WERI-Rb-1 (cell line): Measurements from ENCODE around the gene RNU5D-1.

Experiments
- DNase-seq: peaks from one replicate; pipeline ENCODE4 v3.0.0-alpha.2; 2020
- H3K27ac ChIP-seq: fragments of 250-450 bp; sonication (Bioruptor Pico); 2 replicates; pipeline ENCODE4 v1.5.1; 2020; ENCODE audit warnings: mild to moderate bottlenecking, moderate library complexity
- H3K27me3 ChIP-seq: fragments of 250-450 bp; sonication (Bioruptor Pico); 2 replicates; pipeline ENCODE4 v1.5.1; 2021; ENCODE audit warnings: mild to moderate bottlenecking, low read depth, moderate library complexity; ENCODE audit not compliant: insufficient read depth, severe bottlenecking
- H3K36me3 ChIP-seq: fragments of 250-450 bp; sonication (Bioruptor Pico); 2 replicates; pipeline ENCODE4 v1.5.1; 2020; ENCODE audit warnings: mild to moderate bottlenecking, moderate library complexity
- H3K4me3 ChIP-seq: 2 replicates; pipeline ENCODE4 v1.5.1; 2011; ENCODE audit warnings: low read depth, mild to moderate bottlenecking, control low read depth, low read length
- H3K9me3 ChIP-seq: fragments of 250-450 bp; sonication (Bioruptor Pico); 2 replicates; pipeline ENCODE4 v1.5.1; 2021; ENCODE audit warnings: mild to moderate bottlenecking, moderate library complexity; ENCODE audit not compliant: severe bottlenecking
- TF ChIP-seq, protein P1 (sequence below): IDR thresholded peaks from 2 replicates; pipeline ENCODE4 v1.5.1; 2011; ENCODE audit warnings: low read depth, mild to moderate bottlenecking, control low read depth, inconsistent platforms, low read length

RNU5D-1 gene

GRCh38 chr1:44718091-44718490, 12.9 kb downstream of the RNU5D-1 start:
- Histone ChIP-seq H3K9me3 (no peaks in the 10 kb centered on the region), H3K36me3 (no peaks in the 10 kb centered on the region), H3K27me3 (no peaks in the 10 kb centered on the region), H3K4me3 (no peak overlapping the region), H3K27ac (no peak overlapping the region)
- no peak for DNase-seq
- TF ChIP-seq, protein P1, sequence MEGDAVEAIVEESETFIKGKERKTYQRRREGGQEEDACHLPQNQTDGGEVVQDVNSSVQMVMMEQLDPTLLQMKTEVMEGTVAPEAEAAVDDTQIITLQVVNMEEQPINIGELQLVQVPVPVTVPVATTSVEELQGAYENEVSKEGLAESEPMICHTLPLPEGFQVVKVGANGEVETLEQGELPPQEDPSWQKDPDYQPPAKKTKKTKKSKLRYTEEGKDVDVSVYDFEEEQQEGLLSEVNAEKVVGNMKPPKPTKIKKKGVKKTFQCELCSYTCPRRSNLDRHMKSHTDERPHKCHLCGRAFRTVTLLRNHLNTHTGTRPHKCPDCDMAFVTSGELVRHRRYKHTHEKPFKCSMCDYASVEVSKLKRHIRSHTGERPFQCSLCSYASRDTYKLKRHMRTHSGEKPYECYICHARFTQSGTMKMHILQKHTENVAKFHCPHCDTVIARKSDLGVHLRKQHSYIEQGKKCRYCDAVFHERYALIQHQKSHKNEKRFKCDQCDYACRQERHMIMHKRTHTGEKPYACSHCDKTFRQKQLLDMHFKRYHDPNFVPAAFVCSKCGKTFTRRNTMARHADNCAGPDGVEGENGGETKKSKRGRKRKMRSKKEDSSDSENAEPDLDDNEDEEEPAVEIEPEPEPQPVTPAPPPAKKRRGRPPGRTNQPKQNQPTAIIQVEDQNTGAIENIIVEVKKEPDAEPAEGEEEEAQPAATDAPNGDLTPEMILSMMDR = no peak

DNA sequence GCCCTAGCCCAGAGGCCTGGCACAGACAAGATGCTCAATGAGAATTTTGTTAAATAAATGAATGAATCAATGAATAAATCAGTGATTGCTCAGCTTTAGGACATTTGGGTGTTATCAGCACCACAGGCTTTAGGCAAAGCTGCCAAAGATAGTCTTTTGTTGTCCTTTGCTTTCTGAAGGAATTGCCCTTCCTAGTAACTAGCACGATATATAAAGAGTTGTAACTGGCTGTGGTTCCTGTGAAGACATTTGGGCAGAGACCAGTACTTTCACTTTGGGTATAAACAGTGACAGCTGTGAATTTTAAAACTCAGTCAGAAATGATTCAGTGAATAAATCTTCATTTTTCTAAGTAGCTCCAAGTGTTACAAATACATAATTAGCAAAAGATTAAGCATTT, 13.3 kb downstream of the RNU5D-1 start:
- Histone ChIP-seq H3K9me3 (no peaks in the 10 kb centered on the region), H3K4me3 (no peak overlapping the region), H3K27ac (no peak overlapping the region), H3K27me3 (no peaks in the 10 kb centered on the region), H3K36me3 (no peaks in the 10 kb centered on the region)
- TF ChIP-seq, protein P1 = no peak
- no peak for DNase-seq

GRCh38 chr1:44717156-44717555, 13.8 kb downstream of the RNU5D-1 start:
- no peaks in the 10 kb centered on the region for H3K27me3 ChIP-seq
- H3K36me3 ChIP-seq = no peaks in the 10 kb centered on the region
- H3K4me3 ChIP-seq = no peak overlapping the region
- no peak overlapping the region for H3K27ac ChIP-seq
- no peaks in the 10 kb centered on the region for H3K9me3 ChIP-seq
- no peak for DNase-seq
- TF ChIP-seq, protein P1 = no peak

GRCh38 chr1:44714944-44715571, 15.9 kb downstream of the RNU5D-1 start:
- no peak overlapping the region for H3K4me3 ChIP-seq
- H3K9me3 ChIP-seq = no peaks in the 10 kb centered on the region
- TF ChIP-seq, protein P1 = peak; percentile 87
- no peaks in the 10 kb centered on the region for H3K36me3 ChIP-seq
- H3K27me3 ChIP-seq = no peaks in the 10 kb centered on the region
- no peak overlapping the region for H3K27ac ChIP-seq
- DNase-seq = peak; percentile 70

DNA sequence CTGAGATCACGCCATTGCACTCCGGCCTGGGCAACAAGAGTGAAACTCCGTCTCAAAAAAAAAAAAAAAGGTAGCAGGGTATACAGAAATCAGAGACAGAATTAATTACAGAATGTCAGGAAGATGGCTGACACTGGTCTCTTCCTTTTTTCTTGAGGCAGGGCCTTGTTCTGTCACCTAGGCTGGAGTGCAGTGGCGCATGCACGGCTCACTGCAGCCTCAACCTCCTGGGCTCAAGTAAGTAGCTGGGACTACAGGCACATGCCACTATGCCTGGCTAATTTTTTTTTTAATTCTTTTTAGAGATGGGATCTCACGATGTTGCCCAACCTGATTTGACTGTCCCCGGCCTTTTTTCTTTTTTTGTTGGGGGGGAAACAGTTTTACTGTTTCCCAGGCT, 16.4 kb downstream of the RNU5D-1 start:
- Histone ChIP-seq H3K36me3 (no peaks in the 10 kb centered on the region), H3K4me3 (no peak overlapping the region), H3K9me3 (no peaks in the 10 kb centered on the region), H3K27me3 (no peaks in the 10 kb centered on the region), H3K27ac (no peak overlapping the region)
- DNase-seq = no peak
- TF ChIP-seq, protein P1 = no peak

- TF ChIP-seq, protein P1 = no peak
- H3K4me3 ChIP-seq = no peak overlapping the region
- H3K27me3 ChIP-seq = no peaks in the 10 kb centered on the region
- no peaks in the 10 kb centered on the region for H3K9me3 ChIP-seq
- no peak overlapping the region; the same call in 1 of the 2 replicates for H3K27ac ChIP-seq
- H3K36me3 ChIP-seq = no peaks in the 10 kb centered on the region
- peak; percentile 30 for DNase-seq
Observed at GRCh38 chr1:44713321-44713781, 17.6 kb downstream of the RNU5D-1 start.
